Body of pancreas (tissue), 4 donors: ENCODE measurements around the gene KRT73. TPM values are rescaled to one million over a fixed set of nuclear protein-coding genes. Genes with fewer than 3 reads are reported as not detected.

Source experiments
- ATAC-seq: fragments of 150-250 bp; one replicate; pipeline ENCODE4 v1.9.1; 2016
- DNase-seq, 4 donors: peaks; one replicate each; pipeline ENCODE4 v3.0.0-alpha.2; 2019
- H3K27ac ChIP-seq, 4 donors: fragments of 200-600 bp; sonication (generic); 1 replicate in 3 of 4; 2 replicates in 1 of 4; pipeline versions ENCODE4 v1.5.1 to v1.6.1; 2016 to 2019; ENCODE audit warnings: mild to moderate bottlenecking in 1 of 4, mixed read lengths in 1 of 4, moderate library complexity in 1 of 4
- H3K27me3 ChIP-seq, 2 donors: fragments of 200-600 bp; sonication (generic); one replicate each; pipeline ENCODE4 v1.6.0; 2016; ENCODE audit warnings: mild to moderate bottlenecking in 1 of 2
- H3K36me3 ChIP-seq, 2 donors: fragments of 200-600 bp; sonication (generic); replicated peaks in 1 of 2; 2 replicates each; pipeline ENCODE4 v1.5.1; 2016; ENCODE audit warnings: low read depth in 2 of 2; ENCODE audit not compliant: insufficient read depth in 1 of 2
- H3K4me1 ChIP-seq: fragments of 200-600 bp; sonication (generic); one replicate; pipeline ENCODE4 v1.6.0; 2016
- H3K4me3 ChIP-seq, 2 donors: fragments of 200-600 bp; sonication (generic); 1 replicate in 1 of 2; 2 replicates in 1 of 2; pipeline ENCODE4 v1.5.1; 2016 to 2019
- H3K9me3 ChIP-seq, 3 donors: fragments of 200-600 bp; sonication (generic); 1 replicate in 2 of 3; 2 replicates in 1 of 3; pipeline ENCODE4 v1.5.1; 2016
- CTCF ChIP-seq, 7 experiments: fragments of 450-650 bp in 4 of 7; fragments of 200-600 bp in 3 of 7; sonication (generic) in 3 of 7; IDR thresholded peaks; one replicate each; pipeline ENCODE4 v1.5.1; 2016 to 2019; ENCODE audit warnings: antibody characterized with exemption in 7 of 7
- POLR2A ChIP-seq, 3 donors: fragments of 450-650 bp; IDR thresholded peaks; one replicate each; pipeline ENCODE4 v1.6.1; 2016; ENCODE audit warnings: antibody characterized with exemption in 3 of 3, mild to moderate bottlenecking in 2 of 3
- whole genome bisulfite sequencing, 2 donors: methylation state at CpG; one replicate each; pipeline ENCODE4 v1.1.5; 2017; 5-methylcytosine and 5-hydroxymethylcytosine counted together
- intact Hi-C: fragments of 100-400 bp; cut with DNase I; formaldehyde crosslinking; loops from one replicate; pipeline ENCODE4 v1.15.1; 2023
- total RNA-seq, 2 donors: library from RNA; depleted of rRNA; stranded (reverse); fragments of >200 nt; gene quantifications; one replicate each; pipeline ENCODE4 v1.1.0, GENCODE V29; 2016

The KRT73 gene
- total RNA-seq, 2 donors from 2014 or later: 1.3 TPM; not detected in 1

- WGBS, 2 donors: 58 to 72% methylated on average over 7 of the region's 7 CpGs
Observed at GRCh38 chr12:52659395-52659794, 41.0 kb upstream of the KRT73 start.

DNA sequence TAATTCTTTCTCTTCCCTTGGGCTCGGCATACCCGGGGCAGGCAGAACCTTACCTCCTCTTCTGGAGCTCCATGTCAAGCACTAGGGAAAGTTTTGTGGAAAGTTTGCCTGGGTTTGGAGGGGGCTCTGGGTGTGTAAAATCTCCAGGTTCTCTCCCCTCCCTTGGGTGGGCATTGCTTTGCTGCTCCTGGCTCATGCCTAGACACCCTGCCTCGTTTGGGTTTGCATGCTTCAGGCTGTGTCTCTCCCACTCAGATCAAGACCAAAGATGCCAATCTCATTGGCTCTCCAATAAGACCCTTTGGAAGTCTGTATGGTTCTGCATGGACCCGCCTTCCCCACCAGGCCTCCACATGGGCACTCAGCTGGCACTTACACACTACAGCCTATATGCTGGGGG, 39.8 kb upstream of the KRT73 start:
- DNase-seq (no peak), ATAC-seq (no peak)
- H3K27me3 ChIP-seq: no peaks in the 10 kb centered on the region
- TF ChIP-seq CTCF (IDR thresholded peaks at IDR 0.05) (no peak), POLR2A (IDR thresholded peaks at IDR 0.05) (no peak)
- no peak overlapping the region for H3K27ac ChIP-seq
- 68 to 79% methylated on average over 4 of the region's 4 CpGs for WGBS, 2 donors
- intact Hi-C loops: no loop called here
- H3K9me3 ChIP-seq: no peaks in the 10 kb centered on the region
- no peaks in the 10 kb centered on the region for H3K36me3 ChIP-seq
- peaks cover 10% of the 10 kb centered on the region for H3K4me1 ChIP-seq
- no peak overlapping the region for H3K4me3 ChIP-seq

More at GRCh38 chr12:52659395-52659794, 41.0 kb upstream of the KRT73 start:
- no peak overlapping the region for H3K27ac ChIP-seq
- H3K9me3 ChIP-seq: no peaks in the 10 kb centered on the region
- TF ChIP-seq POLR2A (IDR thresholded peaks at IDR 0.05) (no peak), CTCF (IDR thresholded peaks at IDR 0.05) (no peak)
- H3K4me1 ChIP-seq: peaks cover 10% of the 10 kb centered on the region
- no peaks in the 10 kb centered on the region for H3K36me3 ChIP-seq
- no peak overlapping the region for H3K4me3 ChIP-seq
- intact Hi-C loops: no loop called here
- H3K27me3 ChIP-seq: no peaks in the 10 kb centered on the region
- ATAC-seq: no peak
- DNase-seq: no peak

GRCh38 chr12:52657250-52657902, 39.0 kb upstream of the KRT73 start:
- intact Hi-C loops: no loop called here
- no peak for ATAC-seq
- no peak for TF ChIP-seq CTCF (IDR thresholded peaks at IDR 0.05)
- no peak for TF ChIP-seq POLR2A (IDR thresholded peaks at IDR 0.05)
- Histone ChIP-seq H3K36me3 (no peaks in the 10 kb centered on the region), H3K9me3 (no peaks in the 10 kb centered on the region), H3K27ac (no peak overlapping the region), H3K27me3 (no peaks in the 10 kb centered on the region), H3K4me1 (peaks cover 10% of the 10 kb centered on the region), H3K4me3 (no peak overlapping the region)
- DNase-seq: no peak
- WGBS, 2 donors: 63 to 69% methylated on average over 6 of the region's 6 CpGs

DNA sequence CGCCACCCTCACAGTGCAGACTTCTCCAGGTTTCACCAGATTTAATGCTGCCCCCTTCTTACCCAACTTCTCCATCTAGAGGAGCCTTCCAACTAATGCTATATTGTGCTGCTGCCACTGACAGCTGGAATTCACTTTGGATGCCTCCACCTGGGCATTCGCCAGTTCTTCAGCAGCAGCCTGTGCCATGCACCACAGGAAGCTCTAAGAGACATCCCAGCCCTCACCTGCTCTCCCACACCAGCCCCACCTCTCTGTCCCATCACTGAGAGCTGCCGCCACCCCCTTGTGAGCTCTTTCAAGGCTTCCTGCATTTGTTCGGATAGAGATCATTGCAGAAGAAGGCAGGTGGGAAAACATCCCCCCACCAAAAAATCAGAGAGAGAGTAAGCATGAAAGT, 38.3 kb upstream of the KRT73 start:
- 67 to 78% methylated on average over 4 of the region's 4 CpGs for WGBS, 2 donors
- Histone ChIP-seq H3K9me3 (no peaks in the 10 kb centered on the region), H3K27ac (no peak overlapping the region), H3K27me3 (no peaks in the 10 kb centered on the region), H3K36me3 (no peaks in the 10 kb centered on the region), H3K4me1 (peaks cover 10% of the 10 kb centered on the region), H3K4me3 (no peak overlapping the region)
- no peak for ATAC-seq
- no peak for DNase-seq
- intact Hi-C loops: no loop called here
- TF ChIP-seq CTCF (IDR thresholded peaks at IDR 0.05): no peak
- TF ChIP-seq POLR2A (IDR thresholded peaks at IDR 0.05): no peak

GRCh38 chr12:52655720-52656124, 37.4 kb upstream of the KRT73 start:
- peaks cover 10% of the 10 kb centered on the region for H3K4me1 ChIP-seq
- intact Hi-C loops: no loop called here
- WGBS, 2 donors: 25% methylated on average over 8 of the region's 8 CpGs
- no peaks in the 10 kb centered on the region for H3K36me3 ChIP-seq
- no peak overlapping the region for H3K4me3 ChIP-seq
- peak; percentile 48 for ATAC-seq
- H3K27me3 ChIP-seq: no peaks in the 10 kb centered on the region
- peak; percentile 26 to 61 (median 51) for DNase-seq
- H3K9me3 ChIP-seq: no peaks in the 10 kb centered on the region
- no peak overlapping the region for H3K27ac ChIP-seq
- TF ChIP-seq POLR2A (IDR thresholded peaks at IDR 0.05) (no peak), CTCF (IDR thresholded peaks at IDR 0.05) (no peak)
